PFSK-1 (cell line): ENCODE results near the gene PAPOLB.

ENCODE experiments used
- FOXP2 ChIP-seq: optimal IDR thresholded peaks from 2 replicates; pipeline ENCODE3; 2011; ENCODE audit warnings: borderline replicate concordance, control low read depth, inconsistent platforms; ENCODE audit not compliant: insufficient read depth; ENCODE audit errors: extremely low read length, extremely low read depth
- POLR2AphosphoS5 ChIP-seq: IDR thresholded peaks from 2 replicates; pipeline ENCODE4 v1.6.1; 2012; ENCODE audit warnings: low read depth, mild to moderate bottlenecking, control low read depth, low read length, moderate library complexity
- REST ChIP-seq, 2 experiments: IDR thresholded peaks; 2 replicates each; pipeline versions ENCODE4 v1.6.1 to v1.8.0; 2011 to 2012; ENCODE audit warnings: low read depth in 2 of 2, low read length in 2 of 2, control low read depth in 1 of 2, inconsistent platforms in 1 of 2, mild to moderate bottlenecking in 1 of 2, moderate library complexity in 1 of 2; ENCODE audit not compliant: insufficient read depth in 1 of 2
- SIN3A ChIP-seq: IDR thresholded peaks from 2 replicates; pipeline ENCODE4 v1.6.1; 2012; ENCODE audit warnings: mild to moderate bottlenecking, low read length, moderate library complexity, borderline replicate concordance; ENCODE audit not compliant: insufficient read depth
- TAF1 ChIP-seq: IDR thresholded peaks from 2 replicates; pipeline ENCODE4 v1.6.1; 2012; ENCODE audit warnings: low read length, control low read depth, borderline replicate concordance; ENCODE audit not compliant: insufficient read depth

Gene PAPOLB

GRCh38 chr7:4878336-4879335 is 16.8 kb upstream of the PAPOLB start:
- TF ChIP-seq POLR2AphosphoS5: no peak
- TF ChIP-seq SIN3A: no peak
- no peak for TF ChIP-seq REST (IDR thresholded peaks at IDR 0.05; ENCODE audit: insufficient read depth in 1 of 2, low read depth in 2 of 2, low read length in 2 of 2)
- TF ChIP-seq FOXP2: no peak
- no peak for TF ChIP-seq TAF1

- no peak for TF ChIP-seq FOXP2
- TF ChIP-seq POLR2AphosphoS5: no peak
- no peak for TF ChIP-seq REST (IDR thresholded peaks at IDR 0.05; ENCODE audit: insufficient read depth in 1 of 2, low read depth in 2 of 2, low read length in 2 of 2)
- TF ChIP-seq TAF1: no peak
- TF ChIP-seq SIN3A: no peak
These were observed 14.8 kb upstream of the PAPOLB start for GRCh38 chr7:4876586-4876985.

- TF ChIP-seq REST (IDR thresholded peaks at IDR 0.05; ENCODE audit: insufficient read depth in 1 of 2, low read depth in 2 of 2, low read length in 2 of 2) (no peak), FOXP2 (no peak), SIN3A (no peak), TAF1 (no peak), POLR2AphosphoS5 (no peak)
These were observed 13.6 kb upstream of the PAPOLB start for GRCh38 chr7:4875391-4875790.

- TF ChIP-seq SIN3A (no peak), FOXP2 (no peak), REST (IDR thresholded peaks at IDR 0.05; ENCODE audit: insufficient read depth in 1 of 2, low read depth in 2 of 2, low read length in 2 of 2) (no peak), TAF1 (no peak), POLR2AphosphoS5 (no peak)
These were observed 11.5 kb upstream of the PAPOLB start for GRCh38 chr7:4873071-4873944.
